Small intestine (tissue), 7 donors: Measurements from ENCODE around the gene CD300A. TPM values are rescaled to one million over a fixed set of nuclear protein-coding genes. Genes with fewer than 3 reads are reported as not detected.

Source experiments
- DNase-seq, 2 donors: peaks; one replicate each; pipeline versions ENCODE4 v3.0.0 to v3.0.0-alpha.2; 2013
- FAIRE-seq: peaks from 2 replicates; lab custom pipeline; 2012; peaks lifted over from hg19 to GRCh38; lab: Jason Lieb, UNC
- H3K27ac ChIP-seq, 3 donors: one replicate each; pipeline ENCODE4 v1.5.1; 2013; ENCODE audit warnings: low read length in 2 of 3, mild to moderate bottlenecking in 2 of 3, control low read depth in 1 of 3, inconsistent platforms in 1 of 3, low read depth in 1 of 3, moderate library complexity in 1 of 3
- H3K27me3 ChIP-seq, 3 donors: one replicate each; pipeline ENCODE4 v1.6.1; 2013; ENCODE audit warnings: low read length in 3 of 3, inconsistent platforms in 1 of 3; ENCODE audit not compliant: control insufficient read depth in 3 of 3, insufficient read depth in 3 of 3
- H3K36me3 ChIP-seq, 3 donors: one replicate each; pipeline ENCODE4 v1.6.1; 2013; ENCODE audit warnings: low read length in 3 of 3, inconsistent platforms in 1 of 3, low read depth in 1 of 3, mild to moderate bottlenecking in 1 of 3, moderate library complexity in 1 of 3; ENCODE audit not compliant: control insufficient read depth in 3 of 3, insufficient read depth in 2 of 3
- H3K4me1 ChIP-seq, 3 donors: one replicate each; pipeline ENCODE4 v1.6.1; 2013; ENCODE audit warnings: low read length in 2 of 3, inconsistent platforms in 1 of 3, low read depth in 1 of 3, mild to moderate bottlenecking in 1 of 3, moderate library complexity in 1 of 3; ENCODE audit not compliant: control insufficient read depth in 3 of 3, insufficient read depth in 2 of 3
- H3K4me3 ChIP-seq, 3 donors: one replicate each; pipeline ENCODE4 v1.5.1; 2013; ENCODE audit warnings: low read length in 3 of 3, control low read depth in 1 of 3, inconsistent platforms in 1 of 3, low read depth in 1 of 3, mild to moderate bottlenecking in 1 of 3, moderate library complexity in 1 of 3
- H3K9me3 ChIP-seq, 2 donors: one replicate each; pipeline ENCODE4 v1.6.1; 2013; ENCODE audit warnings: low read depth in 1 of 2, low read length in 1 of 2; ENCODE audit not compliant: control insufficient read depth in 2 of 2, insufficient read depth in 1 of 2
- WGBS, 3 donors: extraction: QIAGEN DNeasy Blood & Tissue Kit; methylation state at CpG; one replicate each; pipeline ENCODE4 v1.1.7; 2013; 5-methylcytosine and 5-hydroxymethylcytosine counted together
- polyA plus RNA-seq, 4 donors: library from polyadenylated mRNA; stranded (reverse) in 3 of 4; unstranded in 1 of 4; fragments of 200-250 nt in 3 of 4; fragments of 120-200 nt in 1 of 4; gene quantifications; one replicate each; pipeline versions ENCODE4 v1.2.1 to v1.2.3, GENCODE V29; 2013
- donor health status: healthy with polysubstance abuse.
- donor health status: control.
- donor health status: control.
- donor health status: Bipolar disorder and iron deficiency.
- donor health status: healthy.

Gene CD300A
- polyA plus RNA-seq, 4 donors = 1.1 to 5.9 (median 5.4) TPM

DNA sequence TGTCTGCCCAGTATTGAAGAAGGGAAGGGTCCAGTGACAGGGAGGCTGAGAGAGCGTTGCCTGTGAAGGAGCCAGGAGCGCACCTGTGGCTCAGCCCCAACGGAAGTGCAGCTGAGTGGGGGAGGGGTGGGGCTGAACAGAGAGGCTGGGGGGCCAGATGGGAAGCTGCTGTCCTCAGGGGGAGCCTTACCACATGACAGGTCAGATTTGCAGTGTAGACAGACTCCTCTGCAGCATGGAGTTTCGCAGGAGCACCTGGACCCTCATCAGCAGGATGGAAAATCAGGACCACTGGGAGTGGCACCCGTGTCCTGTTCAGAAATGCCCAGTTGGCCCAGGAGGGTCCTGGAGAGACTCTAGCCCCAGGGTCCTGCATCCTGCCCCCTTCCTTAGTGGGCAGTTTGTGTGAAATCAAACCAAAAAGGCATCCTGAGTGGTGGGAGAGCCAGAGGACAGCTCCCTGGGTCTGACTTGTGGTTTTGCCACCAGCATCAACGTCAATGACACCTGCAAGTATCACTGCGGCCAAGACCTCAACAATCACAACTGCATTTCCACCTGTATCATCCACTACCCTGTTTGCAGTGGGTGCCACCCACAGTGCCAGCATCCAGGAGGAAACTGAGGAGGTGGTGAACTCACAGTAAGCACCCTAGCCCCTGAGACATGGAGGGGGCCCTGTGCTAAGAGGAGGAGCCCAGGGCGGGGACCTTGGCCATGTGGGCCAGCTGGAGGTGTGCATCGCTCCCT lies 7.8 kb downstream of the CD300A start:
- Histone ChIP-seq H3K36me3 (no peaks in the 10 kb centered on the region), H3K9me3 (peaks cover 0 to 13% of the 10 kb centered on the region in 2 donors), H3K4me1 (no peaks in the 10 kb centered on the region), H3K27ac (peak overlapping the region in 1 of 3 donors; percentile 33), H3K4me3 (no peak overlapping the region), H3K27me3 (no peaks in the 10 kb centered on the region)
- 67 to 75% (median 71%) methylated on average over 9 of the region's 9 CpGs for WGBS, 3 donors
- no peak for DNase-seq
- FAIRE-seq = no peak

DNA sequence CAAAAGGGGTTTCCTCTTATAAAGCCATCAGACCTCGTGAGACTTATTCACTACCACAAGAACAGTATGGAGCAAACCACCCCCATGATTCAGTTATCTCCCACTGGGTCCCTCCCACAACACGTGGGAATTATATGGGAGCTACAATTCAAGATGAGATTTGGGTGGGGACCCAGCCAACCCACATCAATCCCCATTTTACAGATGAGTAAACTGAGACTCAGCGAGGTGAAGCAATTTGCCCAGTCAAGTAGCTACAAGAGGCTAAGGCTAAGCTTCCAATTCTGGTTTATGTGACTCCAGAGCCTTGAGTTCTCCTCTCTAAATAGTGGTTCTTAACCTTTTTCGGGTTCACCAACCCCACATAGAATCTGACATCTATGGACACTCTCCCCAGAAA lies 8.8 kb downstream of the CD300A start:
- DNase-seq = no peak
- WGBS, 3 donors = 86 to 92% (median 89%) methylated on average over 4 of the region's 4 CpGs
- no peak overlapping the region for H3K27ac ChIP-seq
- no peak overlapping the region for H3K4me3 ChIP-seq
- no peak for FAIRE-seq
- no peaks in the 10 kb centered on the region for H3K4me1 ChIP-seq
- no peaks in the 10 kb centered on the region for H3K27me3 ChIP-seq
- H3K9me3 ChIP-seq = peaks cover 0 to 13% of the 10 kb centered on the region in 2 donors
- H3K36me3 ChIP-seq = no peaks in the 10 kb centered on the region

DNA sequence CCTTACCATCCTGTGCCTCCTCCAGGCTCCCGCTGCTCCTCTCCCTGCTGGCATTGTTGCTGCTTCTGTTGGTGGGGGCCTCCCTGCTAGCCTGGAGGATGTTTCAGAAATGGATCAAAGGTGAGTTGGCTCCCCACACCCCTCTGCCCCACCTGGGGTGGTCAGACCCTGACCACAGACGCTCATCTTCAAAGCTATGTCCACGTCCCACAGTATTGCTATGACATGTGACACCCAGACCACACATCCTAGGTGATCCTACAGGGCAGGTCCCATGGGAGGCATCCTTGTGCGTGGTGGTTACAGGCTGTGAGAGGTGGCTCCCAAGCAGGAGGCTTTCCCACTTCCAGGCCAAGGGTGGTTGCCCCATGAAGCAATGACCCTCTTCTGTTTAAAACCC lies 11.0 kb downstream of the CD300A start:
- H3K27ac ChIP-seq = no peak overlapping the region
- no peak for FAIRE-seq
- no peak for DNase-seq
- peaks cover 0 to 13% of the 10 kb centered on the region in 2 donors for H3K9me3 ChIP-seq
- peaks cover 0 to 3% (median 0%) of the 10 kb centered on the region in 3 donors for H3K36me3 ChIP-seq
- H3K27me3 ChIP-seq = no peaks in the 10 kb centered on the region
- no peak overlapping the region for H3K4me3 ChIP-seq
- H3K4me1 ChIP-seq = no peaks in the 10 kb centered on the region
- WGBS, 3 donors = 74 to 89% (median 78%) methylated on average over 4 of the region's 4 CpGs

DNA sequence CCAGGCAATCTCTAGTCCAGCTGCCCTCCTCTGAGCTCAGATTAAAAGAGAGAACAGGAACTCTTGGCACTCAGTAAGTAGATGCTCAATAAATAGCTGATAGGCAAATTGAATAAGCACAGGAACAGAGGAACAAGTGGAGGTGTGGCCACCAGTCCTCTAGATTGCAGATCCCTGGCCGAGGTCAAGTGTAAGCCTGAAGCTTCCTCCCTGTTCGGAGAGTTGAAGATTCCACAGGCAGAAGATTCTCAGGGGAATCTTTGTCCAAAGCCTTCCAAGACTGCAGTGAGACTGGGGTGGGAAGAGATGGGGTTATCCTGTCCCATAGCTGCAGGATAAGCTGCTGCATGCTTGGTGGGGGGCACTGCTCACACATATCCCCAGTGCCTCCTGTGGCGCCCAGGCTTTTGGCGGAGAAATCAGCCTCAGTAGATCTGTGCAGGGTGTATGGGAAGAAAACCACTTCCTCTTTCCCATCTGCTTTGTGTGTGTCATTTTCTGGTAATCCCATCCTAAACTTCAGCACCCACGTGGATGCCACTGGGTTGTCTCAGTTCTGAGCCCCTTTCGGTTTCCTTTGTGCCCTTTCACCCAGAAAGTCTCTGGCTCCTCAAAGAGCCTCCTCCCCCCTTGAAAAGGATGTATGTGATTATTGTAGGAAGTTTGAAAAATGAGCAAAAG lies 12.1 kb downstream of the CD300A start:
- peaks cover 0 to 13% of the 10 kb centered on the region in 2 donors for H3K9me3 ChIP-seq
- H3K4me3 ChIP-seq = no peak overlapping the region
- WGBS, 3 donors = 44 to 49% (median 46%) methylated on average over 6 of the region's 6 CpGs
- H3K4me1 ChIP-seq = no peaks in the 10 kb centered on the region
- H3K27ac ChIP-seq = peak overlapping the region in 1 of 3 donors; percentile 39
- no peak for DNase-seq
- FAIRE-seq = no peak
- peaks cover 0 to 3% (median 0%) of the 10 kb centered on the region in 3 donors for H3K36me3 ChIP-seq
- no peaks in the 10 kb centered on the region for H3K27me3 ChIP-seq

DNA sequence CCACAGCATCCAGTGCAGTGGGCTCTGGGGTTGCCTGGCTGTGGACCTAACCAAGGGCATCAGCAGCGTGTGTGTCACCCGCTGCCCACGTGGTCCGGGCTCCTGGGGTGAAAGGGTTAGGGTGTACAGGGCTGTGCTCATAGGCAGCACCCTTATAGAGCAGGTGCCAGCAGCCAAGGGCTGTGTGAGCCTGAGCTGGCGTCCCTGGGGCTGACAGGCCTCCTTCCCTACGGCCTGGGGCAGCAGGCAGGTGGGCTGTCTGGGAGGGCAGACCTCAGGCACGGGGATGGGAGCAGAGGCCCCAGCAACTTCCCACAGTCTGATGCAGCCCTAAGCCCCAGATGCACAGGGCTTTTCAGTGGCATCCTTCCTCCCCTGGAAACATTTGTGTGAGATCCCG lies 13.9 kb downstream of the CD300A start:
- no peak for DNase-seq
- 68 to 79% (median 77%) methylated on average over 8 of the region's 8 CpGs for WGBS, 3 donors
- no peak for FAIRE-seq
- no peak overlapping the region for H3K4me3 ChIP-seq
- H3K4me1 ChIP-seq = no peaks in the 10 kb centered on the region
- H3K27ac ChIP-seq = no peak overlapping the region
- H3K9me3 ChIP-seq = peaks cover 0 to 10% of the 10 kb centered on the region in 2 donors
- peaks cover 0 to 7% (median 0%) of the 10 kb centered on the region in 3 donors for H3K36me3 ChIP-seq
- H3K27me3 ChIP-seq = peaks cover 0 to 3% (median 0%) of the 10 kb centered on the region in 3 donors

DNA sequence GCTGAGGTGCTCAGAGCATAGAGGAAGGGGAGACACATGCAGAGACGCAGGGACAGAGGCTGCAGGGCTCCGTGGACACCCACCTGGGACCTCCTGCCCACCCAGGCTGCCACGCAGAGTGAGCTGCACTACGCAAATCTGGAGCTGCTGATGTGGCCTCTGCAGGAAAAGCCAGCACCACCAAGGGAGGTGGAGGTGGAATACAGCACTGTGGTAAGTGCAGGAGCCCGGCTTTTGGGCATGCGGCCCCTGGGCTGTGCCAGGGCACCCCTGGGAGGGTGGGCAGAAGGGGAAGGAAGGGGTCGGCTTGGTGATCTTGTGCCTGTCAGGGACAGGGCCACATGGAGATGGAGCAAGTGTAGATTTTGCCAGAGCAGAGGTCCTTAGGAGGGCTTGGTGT lies 15.2 kb downstream of the CD300A start:
- no peak overlapping the region for H3K4me3 ChIP-seq
- WGBS, 3 donors = 77 to 89% (median 86%) methylated on average over 7 of the region's 7 CpGs
- H3K27me3 ChIP-seq = peaks cover 0 to 3% (median 0%) of the 10 kb centered on the region in 3 donors
- no peak overlapping the region for H3K27ac ChIP-seq
- H3K9me3 ChIP-seq = no peaks in the 10 kb centered on the region
- H3K4me1 ChIP-seq = no peaks in the 10 kb centered on the region
- peaks cover 0 to 7% (median 0%) of the 10 kb centered on the region in 3 donors for H3K36me3 ChIP-seq
- FAIRE-seq (no peak), DNase-seq (no peak)

DNA sequence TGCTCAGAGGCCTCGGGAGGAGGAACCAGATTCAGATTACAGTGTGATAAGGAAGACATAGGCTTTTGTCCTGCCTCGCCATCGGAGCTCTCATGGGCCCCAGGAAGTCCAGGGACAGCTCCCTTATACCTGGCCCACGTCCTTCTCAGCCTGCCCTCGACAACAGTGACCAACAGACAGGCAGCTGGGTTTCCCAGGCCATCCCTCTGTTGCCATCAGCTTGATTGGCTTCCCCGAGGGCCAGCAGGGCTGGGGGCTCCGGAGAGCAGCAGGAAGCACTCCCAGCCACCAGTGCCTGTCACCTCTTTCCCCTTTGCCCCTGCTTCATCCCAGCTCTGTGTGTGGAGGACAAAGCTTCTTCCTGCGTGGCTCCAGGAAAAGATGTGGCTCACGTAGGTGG lies 17.6 kb downstream of the CD300A start:
- Histone ChIP-seq H3K9me3 (peaks cover 0 to 2% of the 10 kb centered on the region in 2 donors), H3K27ac (no peak overlapping the region), H3K4me3 (no peak overlapping the region), H3K36me3 (peaks cover 0 to 7% (median 0%) of the 10 kb centered on the region in 3 donors), H3K27me3 (peaks cover 0 to 3% (median 0%) of the 10 kb centered on the region in 3 donors), H3K4me1 (no peaks in the 10 kb centered on the region)
- DNase-seq = no peak
- no peak for FAIRE-seq
- WGBS, 3 donors = 58 to 72% (median 65%) methylated on average over 9 of the region's 9 CpGs

DNA sequence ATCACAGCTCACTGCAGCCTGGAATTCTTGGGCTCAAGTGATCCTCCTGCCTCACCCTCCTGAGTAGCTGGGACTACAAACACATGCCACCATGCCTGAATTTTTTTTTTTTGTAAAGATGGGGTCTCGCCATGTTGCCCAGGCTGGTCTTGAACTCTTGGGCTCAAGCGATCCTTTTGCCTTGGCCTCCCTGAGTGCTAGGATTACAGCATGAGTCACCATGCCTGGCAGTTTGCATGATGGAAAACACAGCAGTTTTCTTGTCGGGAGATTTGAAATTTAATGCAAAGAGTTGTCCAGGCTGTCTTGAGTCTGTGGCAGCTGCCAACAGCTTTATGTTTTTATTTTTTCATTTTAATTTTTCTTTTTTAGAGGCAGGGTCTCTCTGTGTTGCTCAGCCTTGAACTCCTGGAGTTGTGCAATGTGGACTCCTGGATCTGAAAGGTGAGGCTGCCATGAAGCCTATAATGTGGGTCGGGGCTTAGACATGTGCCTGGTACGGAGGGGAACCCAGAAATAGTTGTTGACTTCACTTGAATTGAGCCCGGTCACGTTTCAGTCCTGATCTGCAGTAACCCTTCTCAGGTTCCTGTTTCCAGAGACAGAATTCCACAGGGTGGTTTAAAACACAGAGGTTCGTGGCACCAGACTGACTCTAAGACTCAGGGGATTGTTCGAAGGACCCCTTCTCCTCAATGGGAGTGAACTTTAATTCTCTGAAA lies 18.7 kb downstream of the CD300A start:
- Histone ChIP-seq H3K4me1 (no peaks in the 10 kb centered on the region), H3K27ac (no peak overlapping the region), H3K27me3 (peaks cover 0 to 3% (median 0%) of the 10 kb centered on the region in 3 donors), H3K36me3 (peaks cover 0 to 7% (median 0%) of the 10 kb centered on the region in 3 donors), H3K4me3 (no peak overlapping the region), H3K9me3 (peaks cover 0 to 2% of the 10 kb centered on the region in 2 donors)
- FAIRE-seq = no peak
- no peak for DNase-seq
- 60 to 66% (median 62%) methylated on average over 9 of the region's 9 CpGs for WGBS, 3 donors
